ENCODE measurements around the gene CREBL2.
"Not testable (repeated sequence)": the region's sequence is repeated elsewhere in the genome, so short reads cannot be mapped to it uniquely, and the experiment has no call there.

The CREBL2 gene

GRCh38 chr12:12585115-12585863 is 26.4 kb upstream of the CREBL2 start:
- DNase-seq: no peak
- H3K27me3 Mint-ChIP-seq: peaks cover 21 to 25% of the 10 kb centered on the region in 2 donors
- no peak overlapping the region for H3K4me3 Mint-ChIP-seq
- H3K9me3 Mint-ChIP-seq: peaks cover 0 to 1% of the 10 kb centered on the region in 2 donors
- H3K4me1 Mint-ChIP-seq: peaks cover 9 to 11% of the 10 kb centered on the region in 2 donors
- H3K36me3 Mint-ChIP-seq: peaks cover 0 to 3% of the 10 kb centered on the region in 2 donors
- no peak for ATAC-seq (replicated peaks)
- H3K27ac Mint-ChIP-seq: no peak overlapping the region

GRCh38 chr12:12586879-12587675 is 24.6 kb upstream of the CREBL2 start:
- ATAC-seq (replicated peaks) (no peak), DNase-seq (no peak)
- H3K36me3 Mint-ChIP-seq: peaks cover 0 to 3% of the 10 kb centered on the region in 2 donors
- H3K27me3 Mint-ChIP-seq: peaks cover 21 to 25% of the 10 kb centered on the region in 2 donors
- H3K4me3 Mint-ChIP-seq: no peak overlapping the region
- peaks cover 0 to 1% of the 10 kb centered on the region in 2 donors for H3K9me3 Mint-ChIP-seq
- peaks cover 9 to 10% of the 10 kb centered on the region in 2 donors for H3K4me1 Mint-ChIP-seq
- no peak overlapping the region for H3K27ac Mint-ChIP-seq

DNA sequence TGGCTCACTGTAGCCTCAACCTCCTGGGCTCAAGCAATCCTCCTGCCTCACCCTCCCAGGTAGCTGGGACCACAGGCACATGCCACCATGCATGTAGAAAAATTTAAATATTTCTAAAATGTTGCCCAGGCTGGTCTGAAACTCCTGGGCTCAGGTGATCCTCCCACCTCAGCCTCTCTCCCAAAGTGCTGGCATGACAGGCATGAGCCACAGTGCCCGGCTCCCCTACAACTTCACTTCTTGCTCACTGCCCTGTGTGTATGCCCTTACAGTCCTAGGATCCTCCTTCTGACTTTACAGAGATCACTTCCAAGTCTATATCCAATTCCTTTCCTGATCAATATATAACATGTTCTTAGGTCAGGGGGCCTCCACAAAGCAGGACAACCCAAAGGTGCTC is 23.8 kb upstream of the CREBL2 start:
- Mint-ChIP-seq H3K4me1 (peaks cover 6 to 9% of the 10 kb centered on the region in 2 donors), H3K36me3 (peaks cover 0 to 3% of the 10 kb centered on the region in 2 donors), H3K4me3 (no peak overlapping the region), H3K27me3 (peaks cover 24 to 25% of the 10 kb centered on the region in 2 donors), H3K27ac (no peak overlapping the region), H3K9me3 (peaks cover 0 to 1% of the 10 kb centered on the region in 2 donors)
- ATAC-seq (replicated peaks) (no peak), DNase-seq (no peak)

DNA sequence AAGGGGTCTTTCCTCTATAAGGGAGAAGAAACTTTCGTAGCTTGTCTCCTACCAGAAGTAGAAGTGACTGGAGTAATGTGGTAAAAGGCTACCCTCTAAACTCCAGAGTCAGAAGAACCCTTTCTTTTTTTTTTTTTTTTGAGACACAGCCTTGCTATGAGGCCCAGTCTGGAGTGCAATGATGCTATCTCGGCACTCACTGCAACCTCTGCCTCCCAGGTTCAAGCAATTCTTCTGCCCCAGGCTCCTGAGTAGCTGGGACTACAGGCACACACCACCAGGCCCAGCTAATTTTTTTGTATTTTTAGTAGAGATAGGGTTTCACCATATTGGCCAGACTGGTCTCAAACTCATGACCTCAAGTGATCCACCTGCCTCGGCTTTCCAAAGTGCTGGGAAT is 23.2 kb upstream of the CREBL2 start:
- ATAC-seq (replicated peaks); H3K4me1 Mint-ChIP-seq; H3K4me3 Mint-ChIP-seq; H3K27ac Mint-ChIP-seq; DNase-seq; H3K9me3 Mint-ChIP-seq; H3K36me3 Mint-ChIP-seq: not testable (repeated sequence)
- peaks cover 25 to 26% of the 10 kb centered on the region in 2 donors for H3K27me3 Mint-ChIP-seq

DNA sequence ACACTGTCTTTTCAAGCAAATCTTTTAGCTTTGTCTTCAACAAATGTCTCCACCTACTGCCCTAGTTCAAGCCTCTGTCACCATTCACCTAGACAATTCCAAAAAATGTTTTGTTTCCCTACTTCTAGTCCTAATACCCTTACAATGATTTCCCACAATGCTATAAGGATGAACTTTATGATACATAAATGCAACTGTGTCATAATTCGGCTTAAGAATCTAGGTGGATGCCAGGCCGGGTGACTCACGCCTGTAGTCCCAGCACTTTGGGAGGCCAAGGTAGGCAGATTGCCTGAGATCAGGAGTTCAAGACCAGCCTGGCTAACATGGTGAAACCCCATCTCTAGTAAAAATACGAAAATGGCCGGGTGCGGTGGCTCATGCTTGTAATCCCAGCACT is 20.7 kb upstream of the CREBL2 start:
- H3K27me3 Mint-ChIP-seq: peaks cover 27 to 30% of the 10 kb centered on the region in 2 donors
- H3K27ac Mint-ChIP-seq: no peak overlapping the region
- no peak overlapping the region for H3K4me3 Mint-ChIP-seq
- DNase-seq (no peak), ATAC-seq (replicated peaks) (no peak)
- H3K36me3 Mint-ChIP-seq: no peaks in the 10 kb centered on the region
- peaks cover 0 to 3% of the 10 kb centered on the region in 2 donors for H3K9me3 Mint-ChIP-seq
- peaks cover 3 to 4% of the 10 kb centered on the region in 2 donors for H3K4me1 Mint-ChIP-seq

- H3K27ac Mint-ChIP-seq: no peak overlapping the region
- no peak for DNase-seq
- no peak for ATAC-seq (replicated peaks)
- peaks cover 23 to 28% of the 10 kb centered on the region in 2 donors for H3K27me3 Mint-ChIP-seq
- no peaks in the 10 kb centered on the region for H3K4me1 Mint-ChIP-seq
- H3K9me3 Mint-ChIP-seq: peaks cover 3 to 4% of the 10 kb centered on the region in 2 donors
- H3K36me3 Mint-ChIP-seq: no peaks in the 10 kb centered on the region
- no peak overlapping the region for H3K4me3 Mint-ChIP-seq
These were observed 18.7 kb upstream of the CREBL2 start for GRCh38 chr12:12592930-12593329.

DNA sequence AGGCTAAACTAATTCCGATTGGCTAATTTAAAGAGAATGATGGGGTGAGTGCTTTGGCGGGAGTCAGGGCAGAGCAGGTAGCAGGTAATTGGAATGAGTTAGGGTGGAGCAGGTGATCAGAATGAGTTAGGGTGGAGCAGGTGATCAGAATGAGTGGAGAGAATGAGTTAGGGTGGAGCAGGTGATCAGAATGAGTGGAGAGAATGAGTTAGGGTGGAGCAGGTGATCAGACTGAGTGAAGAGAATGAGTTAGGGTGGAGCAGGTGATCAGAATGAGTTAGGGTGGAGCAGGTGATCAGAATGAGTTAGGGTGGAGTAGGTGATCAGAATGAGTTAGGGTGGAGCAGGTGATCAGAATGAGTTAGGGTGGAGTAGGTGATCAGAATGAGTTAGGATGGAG is 15.7 kb upstream of the CREBL2 start:
- peaks cover 15 to 17% of the 10 kb centered on the region in 2 donors for H3K27me3 Mint-ChIP-seq
- not testable (repeated sequence) for ATAC-seq (replicated peaks); DNase-seq; H3K36me3 Mint-ChIP-seq; H3K27ac Mint-ChIP-seq; H3K4me1 Mint-ChIP-seq; H3K9me3 Mint-ChIP-seq; H3K4me3 Mint-ChIP-seq

GRCh38 chr12:12596598-12596997 is 15.1 kb upstream of the CREBL2 start:
- H3K27ac Mint-ChIP-seq; ATAC-seq (replicated peaks); H3K4me3 Mint-ChIP-seq; H3K36me3 Mint-ChIP-seq; H3K4me1 Mint-ChIP-seq; H3K9me3 Mint-ChIP-seq; DNase-seq: not testable (repeated sequence)
- peaks cover 15 to 19% of the 10 kb centered on the region in 2 donors for H3K27me3 Mint-ChIP-seq

DNA sequence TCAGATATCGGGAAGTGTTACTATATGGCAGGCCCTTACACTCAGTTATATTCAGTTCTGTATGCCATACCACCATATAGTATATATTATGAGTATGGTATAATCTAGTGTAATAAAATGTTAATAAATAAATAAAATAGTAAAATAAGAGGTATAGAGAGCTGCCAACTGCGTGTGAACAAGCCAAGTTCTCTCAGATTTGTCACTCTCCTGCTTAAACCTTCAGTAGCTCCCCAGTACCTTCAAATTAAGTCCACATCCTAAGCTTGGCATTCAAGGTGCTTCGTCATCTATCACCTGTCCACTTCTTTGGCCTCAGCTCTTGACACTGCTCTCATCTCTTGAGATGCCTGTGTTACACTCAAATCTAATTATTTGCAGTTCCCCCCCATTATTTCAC is 12.8 kb upstream of the CREBL2 start:
- peaks cover 10 to 22% of the 10 kb centered on the region in 2 donors for H3K27me3 Mint-ChIP-seq
- H3K9me3 Mint-ChIP-seq: peaks cover 3 to 4% of the 10 kb centered on the region in 2 donors
- H3K27ac Mint-ChIP-seq: no peak overlapping the region
- DNase-seq (no peak), ATAC-seq (replicated peaks) (no peak)
- no peak overlapping the region for H3K4me3 Mint-ChIP-seq
- H3K4me1 Mint-ChIP-seq: no peaks in the 10 kb centered on the region
- H3K36me3 Mint-ChIP-seq: no peaks in the 10 kb centered on the region

DNA sequence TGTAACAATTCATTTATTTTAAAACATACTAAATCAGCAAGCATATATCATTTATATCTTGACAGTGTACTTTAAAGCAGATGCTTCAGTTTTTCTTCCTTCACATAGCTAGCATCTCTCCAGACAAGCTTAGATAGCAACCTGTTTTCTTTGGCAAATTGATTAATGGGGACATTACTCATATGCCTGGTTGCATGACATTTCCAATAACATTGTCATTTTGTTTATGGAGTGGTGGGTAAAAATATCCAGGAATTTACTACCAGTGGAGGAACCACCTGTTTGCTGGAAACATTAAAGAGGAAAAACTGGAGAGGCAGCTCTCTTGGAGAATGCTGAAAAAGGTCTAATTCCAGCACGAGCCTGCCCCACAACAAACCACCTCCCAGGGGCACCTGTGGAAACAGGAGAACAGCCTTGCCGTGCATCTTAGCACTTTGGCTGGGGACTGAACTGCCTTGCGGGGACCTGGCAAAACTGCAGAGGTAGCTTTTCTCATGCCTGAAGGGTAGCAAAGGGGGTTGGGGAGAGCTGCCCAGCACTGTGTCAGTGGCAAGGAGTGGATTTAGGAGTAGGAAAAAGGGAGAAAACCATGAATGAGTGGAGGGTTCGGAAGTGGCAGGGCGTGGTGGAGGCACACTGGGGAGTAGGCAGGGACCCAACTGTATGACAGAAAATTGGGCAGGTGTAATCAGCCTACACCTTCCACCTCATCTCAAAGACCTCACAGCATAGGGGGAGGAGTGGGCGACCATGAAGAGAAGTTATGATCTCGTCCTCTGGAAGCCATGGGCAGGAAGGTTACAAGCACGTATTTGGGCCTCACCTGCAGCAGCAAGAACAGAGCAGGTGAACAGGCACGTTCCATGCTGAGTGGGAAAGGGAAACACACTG is 11.7 kb upstream of the CREBL2 start:
- no peaks in the 10 kb centered on the region for H3K36me3 Mint-ChIP-seq

GRCh38 chr12:12600659-12601058 is 11.0 kb upstream of the CREBL2 start:
- Mint-ChIP-seq H3K27ac (no peak overlapping the region), H3K36me3 (no peaks in the 10 kb centered on the region), H3K4me3 (no peak overlapping the region), H3K27me3 (peaks cover 9 to 17% of the 10 kb centered on the region in 2 donors), H3K4me1 (peaks cover 0 to under 1% of the 10 kb centered on the region in 2 donors), H3K9me3 (peaks cover 3% of the 10 kb centered on the region in 2 donors)
- no peak for DNase-seq
- ATAC-seq (replicated peaks): no peak

More for the DNA sequence above, 11.7 kb upstream of the CREBL2 start:
- Mint-ChIP-seq H3K27me3 (peaks cover 10 to 18% of the 10 kb centered on the region in 2 donors), H3K27ac (no peak overlapping the region), H3K9me3 (peaks cover 3 to 4% of the 10 kb centered on the region in 2 donors), H3K4me1 (no peaks in the 10 kb centered on the region), H3K4me3 (no peak overlapping the region)
- DNase-seq (no peak), ATAC-seq (replicated peaks) (no peak)

DNA sequence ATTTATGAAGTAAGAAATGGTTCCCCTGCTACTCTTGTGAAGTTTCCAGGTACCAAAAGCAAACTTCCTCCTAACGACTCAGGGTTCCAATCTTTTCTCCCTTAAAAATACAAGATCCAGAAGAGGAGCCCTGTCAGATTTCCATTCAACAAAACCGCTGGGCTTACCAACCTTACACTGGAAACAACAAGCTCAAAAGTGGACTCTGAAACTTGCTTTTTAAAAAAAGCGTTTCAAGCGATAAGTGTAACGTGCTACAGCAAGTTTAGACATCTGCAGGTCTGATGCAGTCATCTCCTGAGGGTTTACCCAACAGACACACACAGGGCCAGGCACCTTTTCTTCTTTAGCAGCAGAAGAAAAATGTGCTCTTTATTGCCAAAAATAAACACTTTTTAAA is 6.9 kb upstream of the CREBL2 start:
- DNase-seq (no peak), ATAC-seq (replicated peaks) (no peak)
- peaks cover 6 to 17% of the 10 kb centered on the region in 2 donors for H3K27me3 Mint-ChIP-seq
- no peak overlapping the region for H3K27ac Mint-ChIP-seq
- H3K4me1 Mint-ChIP-seq: peaks cover 6 to 19% of the 10 kb centered on the region in 2 donors
- H3K9me3 Mint-ChIP-seq: no peaks in the 10 kb centered on the region
- H3K36me3 Mint-ChIP-seq: no peaks in the 10 kb centered on the region
- H3K4me3 Mint-ChIP-seq: no peak overlapping the region

DNA sequence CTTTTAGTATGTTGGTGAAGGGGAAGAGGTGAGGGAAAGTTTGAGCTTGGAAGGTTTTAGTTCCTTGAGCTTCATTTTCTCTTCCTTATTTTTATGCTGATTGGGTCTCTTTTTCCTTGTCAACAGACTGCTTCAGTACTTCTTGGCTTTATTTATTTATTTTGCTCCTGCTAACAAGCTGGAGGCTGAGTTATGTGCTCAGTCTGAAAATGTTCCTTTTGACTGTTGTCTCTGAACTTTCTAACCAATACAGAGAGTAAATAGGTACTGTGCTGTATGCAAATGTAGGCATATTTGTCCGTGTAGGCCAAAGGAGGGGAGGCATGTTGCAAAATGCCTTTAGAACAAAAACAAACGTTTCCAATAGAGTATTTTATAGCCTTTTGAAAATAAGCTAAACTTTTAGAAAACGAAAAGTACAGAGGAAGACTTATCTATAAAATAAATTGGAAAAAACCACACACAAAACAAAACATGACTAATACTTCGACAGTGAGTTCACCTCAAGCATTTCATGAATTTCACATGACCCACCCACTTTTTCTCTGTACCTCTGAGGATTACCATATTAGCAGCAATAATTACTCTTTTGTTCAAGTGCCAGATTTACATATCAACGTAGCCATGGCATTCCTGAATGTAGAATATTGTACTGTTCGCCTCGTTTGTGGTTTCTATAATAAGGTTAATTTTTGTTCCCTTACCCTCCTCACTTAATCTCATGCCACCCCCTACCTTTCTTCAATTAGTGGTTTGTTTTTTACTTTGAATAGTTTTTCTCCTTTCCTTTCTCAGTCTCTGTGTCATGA is 4.7 kb upstream of the CREBL2 start:
- H3K4me1 Mint-ChIP-seq: peaks cover 6 to 27% of the 10 kb centered on the region in 2 donors
- no peak overlapping the region for H3K27ac Mint-ChIP-seq
- ATAC-seq (replicated peaks): peak; percentile 41 to 51
- no peaks in the 10 kb centered on the region for H3K27me3 Mint-ChIP-seq
- H3K4me3 Mint-ChIP-seq: peak overlapping the region in 1 of 2 donors; percentile 48
- peaks cover 0 to 1% of the 10 kb centered on the region in 2 donors for H3K36me3 Mint-ChIP-seq
- H3K9me3 Mint-ChIP-seq: no peaks in the 10 kb centered on the region
- DNase-seq: no peak

All from stimulated activated naive B cell treated with anti-CD40 and anti-IgM and Interleukin-4, amounts not matched to agents 10 μg/mL and 1 μg/mL and 100 μg/mL, for 72 hours (primary cell).